H1 (cell line): Measurements from ENCODE around the gene KCTD19. TPM values are rescaled to one million over a fixed set of nuclear protein-coding genes. Genes with fewer than 3 reads are reported as not detected.

Experiments
- BACH1 ChIP-seq: IDR thresholded peaks from 2 replicates; pipeline ENCODE4 v1.6.1; 2012; ENCODE audit warnings: low read length, improper control_type of control experiment
- EGR1 ChIP-seq: IDR thresholded peaks from 2 replicates; pipeline ENCODE4 v1.6.1; 2011; ENCODE audit warnings: low read depth, low read length, borderline replicate concordance
- SIRT6 ChIP-seq: IDR thresholded peaks from one replicate; pipeline ENCODE4 v1.7.1; 2012; ENCODE audit warnings: low read length, inconsistent platforms
- SIX5 ChIP-seq: IDR thresholded peaks from 2 replicates; pipeline ENCODE4 v1.6.1; 2011; ENCODE audit warnings: mild to moderate bottlenecking, low read depth, low read length
- SP1 ChIP-seq: IDR thresholded peaks from 2 replicates; pipeline ENCODE4 v1.6.1; 2011; ENCODE audit warnings: low read depth, low read length
- TAF1 ChIP-seq: IDR thresholded peaks from 2 replicates; pipeline ENCODE4 v1.6.1; 2011; ENCODE audit warnings: mild to moderate bottlenecking, low read depth, low read length
- polyA plus RNA-seq, 7 experiments: library from polyadenylated mRNA; depleted of rRNA in 3 of 7; stranded (reverse) in 5 of 7; unstranded in 2 of 7; fragments of >200 nt in 5 of 7; fragments of 200-250 nt in 2 of 7; gene quantifications; 1 replicate in 5 of 7; 2 replicates in 1 of 7; 4 replicates in 1 of 7; pipeline versions ENCODE4 v1.2.1 to v1.2.3, GENCODE V29; 2011 to 2013; ENCODE audit warnings: missing spikeins in 2 of 7, mixed read lengths in 2 of 7
- total RNA-seq: library from RNA; stranded (reverse); fragmentation: NEBNext Ultra II Directional; extraction: Animal tissue kit (Norgen Biotek cat#: 25700); gene quantifications from 2 replicates; pipeline ENCODE4 v1.2.1, GENCODE V29; 2021

Gene KCTD19
- total and polyA plus RNA-seq, 2 of the 8 experiments (the other 6 are each of a cell fraction or from before 2014, with no cell fraction given): 0.06 to 0.24 TPM

DNA sequence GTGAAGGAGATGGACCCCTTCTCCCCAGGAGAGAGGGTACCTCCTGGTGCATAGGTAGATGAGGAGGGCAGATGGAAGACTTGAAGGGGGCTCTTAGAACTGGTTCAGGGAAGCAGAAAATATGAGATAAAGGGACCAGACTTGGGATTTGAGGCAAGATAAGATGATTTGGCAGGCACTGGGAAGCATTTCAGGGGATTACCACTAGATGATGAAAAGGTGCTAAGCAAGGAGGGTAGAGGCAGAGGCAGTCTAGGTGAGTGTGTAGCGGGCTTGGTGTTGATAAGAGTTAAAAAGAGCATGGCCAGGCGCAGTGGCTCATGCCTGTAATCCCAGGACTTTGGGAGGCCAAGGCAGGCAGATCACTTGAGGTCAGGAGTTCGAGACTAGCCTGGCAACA is 63.3 kb downstream of the KCTD19 start (continued):
- TF ChIP-seq TAF1: no peak
- TF ChIP-seq SIX5: no peak
- TF ChIP-seq BACH1: no peak
- TF ChIP-seq SP1: no peak
- no peak for TF ChIP-seq EGR1
- no peak for TF ChIP-seq SIRT6
